GM19025 (cell line): ENCODE data around the gene ZFP62.
"Not testable (repeated sequence)": the region's sequence is repeated elsewhere in the genome, so short reads cannot be mapped to it uniquely, and the experiment has no call there.

ENCODE experiments used
- ATAC-seq: cut with Tn5 transposase; IDR thresholded peaks from one replicate; pipeline ENCODE4 v1.9.1; 2021; ENCODE audit warnings: mild to moderate bottlenecking, low read depth, moderate library complexity; ENCODE audit not compliant: unreplicated experiment

The ZFP62 gene

GRCh38 chr5:180860887-180861822 lies at the start of gene ZFP62:
TSS of gene ZFP62 (minus strand) at chr5:180861276. CDS start at chr5:180861219, 57 bp downstream.
- peak; percentile 90 for ATAC-seq

- no peak for ATAC-seq
Measured at GRCh38 chr5:180910735-180911134, 49.7 kb upstream of the ZFP62 start.

GRCh38 chr5:180910182-180910581 lies 49.1 kb upstream of the ZFP62 start:
- ATAC-seq: no peak

DNA sequence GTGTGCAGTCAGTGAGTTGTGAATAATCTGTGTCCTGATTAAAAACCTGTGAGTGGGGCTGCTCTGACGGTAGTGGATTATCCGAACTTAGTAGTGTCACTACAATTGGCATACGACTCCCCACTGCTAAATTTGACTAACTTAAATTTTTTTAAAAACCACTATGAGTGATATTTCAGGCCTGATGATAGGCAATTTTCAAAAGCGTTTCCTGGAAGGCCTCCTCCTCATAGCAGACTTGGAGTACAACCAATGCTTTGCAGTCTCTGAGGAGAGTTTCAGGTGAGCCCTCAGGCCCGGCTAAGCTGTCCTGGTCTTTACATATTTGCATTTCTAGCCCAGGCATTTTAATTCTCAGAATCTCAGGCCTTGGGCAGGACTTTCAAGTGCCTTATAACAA lies 48.7 kb upstream of the ZFP62 start:
- ATAC-seq: no peak

DNA sequence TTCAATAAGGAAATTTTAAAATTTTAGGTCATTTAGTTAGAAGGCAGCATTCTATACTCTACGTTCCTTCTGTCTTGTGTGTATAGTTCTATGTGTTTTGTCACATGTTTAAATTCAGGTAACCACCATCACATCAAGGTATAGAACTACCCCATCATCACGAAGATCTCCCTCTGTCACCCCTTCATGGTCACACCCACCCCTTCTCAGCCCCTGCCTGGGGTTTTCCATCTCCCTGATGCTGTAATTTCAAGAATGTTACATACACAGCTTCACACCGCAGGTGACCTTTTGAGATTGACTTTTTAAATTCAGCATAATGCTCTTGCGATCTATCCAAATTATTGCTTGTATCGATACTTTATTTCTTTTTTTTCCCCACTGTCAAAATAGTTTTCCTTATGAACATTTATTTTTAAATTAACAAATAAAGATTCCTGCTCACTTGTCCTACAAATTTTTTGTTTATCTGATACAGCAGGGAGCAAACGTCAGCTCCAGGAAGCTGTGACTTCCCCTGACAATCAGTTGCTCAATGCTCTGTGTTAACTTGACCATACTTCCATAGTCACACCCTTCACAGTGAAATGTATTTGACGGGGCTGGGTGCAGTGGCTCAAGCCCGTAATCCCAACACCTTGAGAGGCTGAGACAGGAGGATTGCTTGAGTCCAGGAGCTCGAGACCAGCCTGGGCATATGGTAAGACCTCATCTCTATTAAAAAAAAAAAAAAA lies 48.1 kb upstream of the ZFP62 start:
- no peak for ATAC-seq

GRCh38 chr5:180908400-180908799 lies 47.3 kb upstream of the ZFP62 start:
- no peak for ATAC-seq

DNA sequence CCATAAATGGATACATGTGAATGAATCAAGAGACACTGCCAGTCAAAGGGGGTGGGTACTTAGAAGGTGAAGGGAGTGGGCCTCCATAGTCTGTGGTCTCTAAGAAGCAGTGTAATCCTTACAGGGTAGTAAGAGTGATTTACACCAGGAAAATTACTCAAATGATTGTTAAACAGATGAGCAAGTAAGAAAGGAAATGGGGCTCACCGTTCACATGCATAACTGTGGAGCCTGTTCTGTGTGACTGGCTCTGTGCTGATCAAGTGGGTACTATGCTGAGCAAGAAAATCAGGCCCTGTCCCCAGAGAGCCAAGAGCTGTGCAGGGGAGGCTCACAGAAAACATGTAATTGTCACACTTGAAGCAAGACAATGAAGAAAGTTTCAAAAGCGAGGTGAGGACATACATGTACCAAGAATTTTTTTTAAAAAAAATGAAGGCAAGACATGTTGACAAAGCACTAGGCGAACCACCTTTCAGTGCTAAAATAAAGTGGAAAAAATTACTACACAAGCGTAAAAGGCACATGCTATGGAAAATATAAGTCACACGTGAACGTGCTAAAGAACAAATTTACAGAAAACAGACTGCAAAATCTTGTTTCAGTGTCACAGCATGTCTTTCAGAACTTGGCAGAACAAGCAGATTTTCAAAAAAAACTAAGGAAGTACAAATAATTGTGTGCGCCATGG lies 40.4 kb upstream of the ZFP62 start:
- no peak for ATAC-seq

GRCh38 chr5:180900178-180900577 lies 39.1 kb upstream of the ZFP62 start:
- no peak for ATAC-seq

DNA sequence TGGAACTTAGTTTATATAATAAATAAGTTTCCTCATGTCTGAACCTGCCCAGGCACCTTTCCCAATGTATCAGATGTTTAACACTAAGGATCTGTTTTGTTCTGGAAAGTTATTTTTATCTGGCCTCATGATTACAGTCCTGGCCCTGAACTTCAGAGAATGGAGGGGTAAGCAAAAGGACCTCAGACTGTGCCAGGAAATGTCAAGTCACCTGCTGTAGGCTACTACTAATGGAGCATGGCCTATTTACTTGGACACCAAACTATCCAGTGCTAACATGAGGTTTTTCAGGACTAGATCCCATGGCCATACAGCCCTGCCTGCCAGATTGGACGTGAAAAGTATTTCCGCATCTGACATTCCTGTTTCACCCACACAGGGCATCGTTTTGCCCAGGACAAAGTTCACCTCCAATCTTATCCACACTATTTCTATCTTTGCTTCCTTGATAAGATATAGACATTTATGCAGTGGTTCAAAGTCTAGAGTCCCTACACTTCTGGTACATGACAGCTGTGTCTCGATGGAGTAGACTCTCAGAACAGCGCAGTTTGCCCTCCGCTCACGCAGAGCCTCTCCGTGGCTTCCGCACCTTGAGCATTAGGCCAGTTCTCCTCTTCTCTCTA lies 37.7 kb upstream of the ZFP62 start, which contains the start of gene BTNL8:
TSS of gene BTNL8 (plus strand) at position 539 of the 626 bp plus-strand sequence. CDS start 152 bp downstream, outside the sequence.
- no peak for ATAC-seq

DNA sequence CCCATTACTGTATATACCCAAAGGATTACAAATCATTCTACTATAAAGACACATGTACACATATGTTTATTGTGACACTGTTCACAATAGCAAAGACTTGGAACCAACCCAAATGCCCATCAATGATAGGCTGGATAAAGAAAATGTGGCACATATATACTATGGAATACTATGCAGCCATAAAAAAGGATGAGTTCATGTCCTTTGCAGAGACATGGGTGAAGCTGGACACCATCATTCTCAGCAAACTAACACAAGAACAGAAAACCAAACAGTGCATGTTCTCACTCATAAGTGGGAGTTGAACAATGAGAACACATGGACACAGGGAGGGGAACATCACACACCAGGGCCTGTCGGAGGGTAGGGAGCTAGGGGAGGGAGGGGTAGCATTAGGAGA lies 34.3 kb upstream of the ZFP62 start:
- not testable (repeated sequence) for ATAC-seq

DNA sequence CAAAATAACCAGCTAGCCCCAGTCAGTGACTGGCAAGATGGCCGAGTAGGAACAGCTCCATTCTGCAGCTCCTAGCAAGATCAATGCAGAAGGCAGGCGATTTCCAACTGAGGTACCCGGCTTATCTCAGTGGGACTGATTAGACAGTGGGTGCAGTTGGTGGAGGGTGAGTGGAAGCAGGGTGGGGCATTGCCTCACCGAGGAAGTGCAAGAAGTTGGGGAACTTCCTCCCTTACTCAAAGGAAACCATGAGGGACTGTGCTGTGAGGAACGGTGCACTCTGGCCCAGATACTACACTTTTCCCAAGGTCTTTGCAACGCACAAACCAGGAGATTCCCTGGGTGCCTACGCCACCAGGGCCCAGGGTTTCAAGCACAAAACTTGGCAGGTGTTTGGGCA lies 28.3 kb upstream of the ZFP62 start:
- no peak for ATAC-seq

- ATAC-seq: not testable (repeated sequence)
Measured at GRCh38 chr5:180885845-180886529, 24.9 kb upstream of the ZFP62 start.

DNA sequence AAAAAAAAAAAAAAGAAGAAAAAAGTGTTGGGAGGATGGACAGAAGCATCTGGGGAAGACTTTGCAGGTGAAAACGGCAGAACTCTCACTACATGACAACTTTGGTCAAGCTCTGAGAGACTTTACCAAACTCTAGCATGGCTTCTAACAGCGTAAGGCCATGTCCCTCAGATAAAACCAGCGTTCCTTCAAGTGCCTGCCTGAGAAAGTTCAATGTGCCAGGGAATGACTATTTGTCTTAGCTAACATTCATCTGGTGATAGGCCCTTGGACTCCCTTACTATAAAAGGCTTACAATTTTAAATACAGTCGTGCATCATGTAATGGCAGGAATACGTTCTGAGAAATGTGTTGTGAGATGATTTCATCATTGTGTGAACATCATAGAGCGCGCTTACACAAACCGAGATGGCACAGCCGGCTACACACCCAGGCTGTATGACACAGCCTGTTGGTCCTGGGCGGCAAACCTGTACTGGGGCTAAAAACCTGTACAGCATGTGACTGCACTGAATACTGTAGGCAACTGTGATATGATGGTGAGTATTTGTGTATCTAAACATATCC lies 14.9 kb upstream of the ZFP62 start:
- no peak for ATAC-seq

GRCh38 chr5:180874804-180875582 lies 13.9 kb upstream of the ZFP62 start:
- no peak for ATAC-seq

DNA sequence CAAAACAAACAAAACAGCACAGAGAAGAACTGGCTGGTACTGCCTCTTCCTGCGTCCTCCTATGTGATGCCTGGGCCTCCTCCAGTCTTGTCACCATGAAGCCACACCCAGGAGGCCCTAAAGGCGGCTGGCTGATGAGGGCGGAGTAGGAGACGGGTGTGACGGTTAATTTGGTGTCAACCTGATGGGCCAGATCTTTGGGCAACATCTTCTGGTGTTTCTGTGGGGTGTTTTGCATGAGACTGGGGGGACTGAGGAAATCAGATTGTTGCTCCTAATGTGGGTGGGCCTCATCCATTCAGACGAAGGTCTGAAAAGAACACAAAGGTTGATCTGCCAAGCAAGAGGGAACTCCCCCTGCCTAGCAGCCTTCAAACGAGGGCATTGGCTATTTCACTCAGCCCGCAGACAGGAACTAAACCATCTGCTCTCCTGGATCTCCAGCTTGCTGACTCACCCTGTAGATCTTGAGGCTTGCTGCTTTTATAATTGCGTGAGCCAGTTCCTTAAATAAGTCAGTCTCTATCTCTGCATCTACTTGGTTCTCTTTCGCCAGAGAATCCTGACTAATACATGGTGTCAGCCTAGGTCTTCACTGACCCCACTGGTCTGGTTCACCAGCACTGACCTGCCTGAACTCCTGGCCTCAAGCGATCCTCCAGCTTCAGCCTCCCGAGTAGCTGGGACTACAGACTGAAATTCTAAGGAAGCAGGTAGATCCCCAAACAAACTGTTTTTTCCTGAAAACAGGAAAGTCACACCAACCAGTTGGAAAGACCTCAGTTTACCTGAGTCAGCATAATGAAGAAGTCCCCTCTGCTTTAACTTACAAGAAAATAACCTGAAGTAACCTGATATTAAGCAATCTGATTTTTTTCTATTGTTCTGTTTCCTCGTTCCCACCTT lies 12.8 kb upstream of the ZFP62 start:
- no peak for ATAC-seq

DNA sequence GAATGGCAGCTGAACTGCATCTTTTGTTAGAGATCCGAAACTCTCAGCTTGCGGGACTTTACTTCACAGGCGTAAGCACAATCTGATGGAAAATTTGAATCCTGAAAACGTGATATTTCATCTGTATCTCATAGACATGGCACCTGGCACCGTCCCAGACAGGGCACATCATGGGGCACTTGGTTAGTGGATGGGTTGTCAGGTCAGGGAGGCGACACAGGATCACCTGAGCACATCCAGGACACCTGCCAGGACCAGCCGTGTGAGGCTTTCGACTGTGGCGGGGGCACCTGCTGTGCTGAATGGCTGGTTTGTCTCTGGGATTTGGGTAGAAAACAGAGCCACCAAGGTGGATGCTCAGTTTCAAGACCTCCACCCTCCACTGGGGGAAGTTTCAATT lies 11.3 kb upstream of the ZFP62 start:
- no peak for ATAC-seq

DNA sequence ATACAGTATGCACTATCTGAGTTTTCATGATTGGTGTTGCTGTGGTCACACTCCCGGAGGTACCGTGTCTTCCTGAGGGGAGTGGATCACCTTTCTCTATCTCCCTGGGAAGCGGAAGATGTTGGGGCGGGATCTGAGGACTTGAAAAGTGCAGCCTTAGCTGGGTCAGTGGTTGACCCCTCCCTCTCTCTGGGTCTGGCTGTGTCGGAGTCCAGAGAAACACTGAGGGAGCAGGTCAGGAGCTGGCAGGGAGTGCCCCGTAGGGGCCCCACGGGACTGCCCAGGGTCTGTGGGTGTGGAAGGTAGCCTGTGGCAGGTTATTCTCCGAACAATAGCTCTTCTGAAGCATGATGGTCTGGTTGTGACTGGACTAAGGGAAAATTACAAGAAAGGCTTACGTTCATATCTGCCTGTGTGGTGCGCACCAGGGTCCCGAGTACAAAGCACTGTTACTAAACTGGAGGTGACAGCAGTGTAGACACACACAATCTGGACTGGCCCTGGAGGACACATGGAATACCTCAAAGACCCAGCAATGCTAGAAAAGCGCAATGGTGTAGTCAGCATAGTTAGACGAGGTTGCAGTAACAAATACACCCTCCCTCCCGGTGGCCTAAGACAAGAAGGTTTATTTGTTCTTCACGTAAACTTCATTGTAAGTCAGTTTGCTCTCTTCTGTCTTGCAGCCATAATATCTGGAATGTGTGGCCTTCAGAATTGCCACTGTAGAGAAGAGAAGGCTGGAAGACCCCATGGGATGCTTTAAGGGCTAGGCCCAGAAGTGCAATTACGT lies 9.4 kb upstream of the ZFP62 start:
- ATAC-seq: no peak
